ENCODE results near the gene ACTR1A. TPM values are rescaled to one million over a fixed set of nuclear protein-coding genes. Genes with fewer than 3 reads are reported as not detected.

The ACTR1A gene
- polyA plus RNA-seq, 3 donors, result 72.7 to 79.4 (median 79.0) TPM

GRCh38 chr10:102468683-102469082 is 33.8 kb downstream of the ACTR1A start:
- peak overlapping the region; percentile 46 for H2AFZ ChIP-seq (ENCODE audit: insufficient read depth, low read depth, low read length, poor library complexity, severe bottlenecking)
- TF ChIP-seq CTCF (IDR thresholded peaks at IDR 0.05), result no peak

DNA sequence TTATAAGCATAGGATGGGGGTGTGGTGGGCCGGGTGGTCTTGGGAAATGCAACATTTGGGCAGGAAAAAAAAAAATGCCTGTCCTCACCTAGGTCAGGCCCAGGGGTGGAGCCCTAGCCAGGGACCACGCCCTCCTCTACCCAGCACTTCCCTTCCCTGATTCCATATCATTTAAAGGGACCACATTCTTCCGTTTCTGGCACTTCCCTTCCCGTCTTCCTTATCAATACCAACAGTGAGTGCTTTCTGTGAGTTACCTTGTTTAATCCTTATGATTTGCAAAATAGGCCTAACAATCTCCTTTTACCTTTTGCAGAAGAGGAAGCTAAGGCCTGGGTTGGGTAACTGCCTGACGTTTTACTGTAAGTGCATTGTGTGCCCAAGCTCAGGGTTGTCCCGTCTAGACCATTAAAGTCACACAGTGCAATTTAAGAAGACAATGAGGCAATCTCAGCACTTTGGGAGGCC is 34.5 kb downstream of the ACTR1A start:
- peak overlapping the region; percentile 93 to 97 (median 96) for H3K27ac Mint-ChIP-seq
- H3K79me2 ChIP-seq (ENCODE audit: insufficient read depth, low read length), result no peaks in the 10 kb centered on the region
- H3K9me3 ChIP-seq (replicated peaks in 1 of 2; ENCODE audit: control insufficient read depth in 1 of 2, insufficient read depth in 1 of 2, low read length in 2 of 2), result no peaks in the 10 kb centered on the region
- H3K9me3 Mint-ChIP-seq, result no peaks in the 10 kb centered on the region
- H3K4me3 Mint-ChIP-seq, result peak overlapping the region; percentile 35 to 64
- H3K27me3 ChIP-seq (ENCODE audit: control insufficient read depth in 2 of 2, insufficient read depth in 2 of 2, low read length in 2 of 2), result no peaks in the 10 kb centered on the region
- peak overlapping the region; percentile 48 for H3K4me2 ChIP-seq (replicated peaks; ENCODE audit: extremely low read depth, low read length, poor library complexity, severe bottlenecking)
- H3K36me3 Mint-ChIP-seq, result peaks cover 17 to 25% of the 10 kb centered on the region in 2 donors
- DNase-seq, result peak; percentile 84 to 94 (median 88)
- TF ChIP-seq CTCF (IDR thresholded peaks at IDR 0.05), result no peak
- no peaks in the 10 kb centered on the region for H4K20me1 ChIP-seq (ENCODE audit: insufficient read depth, low read length)
- peaks cover 30 to 40% of the 10 kb centered on the region in 2 donors for H3K4me1 ChIP-seq (ENCODE audit: control insufficient read depth in 1 of 2, insufficient read depth in 2 of 2, low read length in 2 of 2)
- no peak overlapping the region for H3K9ac ChIP-seq (ENCODE audit: insufficient read depth, low read length, poor library complexity, severe bottlenecking)
- H2AFZ ChIP-seq (ENCODE audit: insufficient read depth, low read depth, low read length, poor library complexity, severe bottlenecking), result no peak overlapping the region
- peaks cover 3 to 9% (median 7%) of the 10 kb centered on the region in 3 donors for H3K27me3 Mint-ChIP-seq (ENCODE audit: low read depth in 3 of 3)
- intact Hi-C loops (cut with micrococcal nuclease), result no loop called here
- WGBS (ENCODE audit: insufficient coverage), result 0% methylated on average over 3 of the region's 6 CpGs
- H3K27ac ChIP-seq (ENCODE audit: low read depth in 1 of 2, low read length in 2 of 2), result peak overlapping the region; percentile 63 to 86
- H3K4me1 Mint-ChIP-seq, result peaks cover 44% of the 10 kb centered on the region
- peaks cover 2 to 5% of the 10 kb centered on the region in 2 donors for H3K36me3 ChIP-seq (replicated peaks in 1 of 2; ENCODE audit: control insufficient read depth in 1 of 2, insufficient read depth in 2 of 2, low read length in 2 of 2)
- peak overlapping the region in 1 of 3 experiments; percentile 35 for H3K4me3 ChIP-seq (replicated peaks in 1 of 3; ENCODE audit: low read depth in 2 of 3, low read length in 3 of 3)

More at GRCh38 chr10:102468683-102469082, 33.8 kb downstream of the ACTR1A start:
- Mint-ChIP-seq H3K4me3 (peak overlapping the region in 1 of 2 donors; percentile 35), H3K4me1 (peaks cover 38% of the 10 kb centered on the region), H3K36me3 (peaks cover 20 to 28% of the 10 kb centered on the region in 2 donors), H3K9me3 (no peaks in the 10 kb centered on the region), H3K27ac (peak overlapping the region; percentile 93 to 97 (median 96)), H3K27me3 (ENCODE audit: low read depth in 3 of 3) (peaks cover 0 to 6% (median 4%) of the 10 kb centered on the region in 3 donors)
- Histone ChIP-seq H3K27ac (ENCODE audit: low read depth in 1 of 2, low read length in 2 of 2) (peak overlapping the region; percentile 63 to 86), H3K9me3 (replicated peaks in 1 of 2; ENCODE audit: control insufficient read depth in 1 of 2, insufficient read depth in 1 of 2, low read length in 2 of 2) (no peaks in the 10 kb centered on the region), H3K4me2 (replicated peaks; ENCODE audit: extremely low read depth, low read length, poor library complexity, severe bottlenecking) (peak overlapping the region; percentile 48), H3K9ac (ENCODE audit: insufficient read depth, low read length, poor library complexity, severe bottlenecking) (peak overlapping the region; percentile 40), H3K4me3 (replicated peaks in 1 of 3; ENCODE audit: low read depth in 2 of 3, low read length in 3 of 3) (peak overlapping the region in 1 of 3 experiments; percentile 35), H3K79me2 (ENCODE audit: insufficient read depth, low read length) (no peaks in the 10 kb centered on the region), H3K27me3 (ENCODE audit: control insufficient read depth in 2 of 2, insufficient read depth in 2 of 2, low read length in 2 of 2) (no peaks in the 10 kb centered on the region), H3K4me1 (ENCODE audit: control insufficient read depth in 1 of 2, insufficient read depth in 2 of 2, low read length in 2 of 2) (peaks cover 30 to 36% of the 10 kb centered on the region in 2 donors), H4K20me1 (ENCODE audit: insufficient read depth, low read length) (no peaks in the 10 kb centered on the region), H3K36me3 (replicated peaks in 1 of 2; ENCODE audit: control insufficient read depth in 1 of 2, insufficient read depth in 2 of 2, low read length in 2 of 2) (peaks cover 2 to 9% of the 10 kb centered on the region in 2 donors)
- WGBS (ENCODE audit: insufficient coverage), result 82% methylated on average over 5 of the region's 9 CpGs
- intact Hi-C loops (cut with micrococcal nuclease), result no loop called here
- DNase-seq, result peak in 1 of 3 donors; percentile 10
